Measurements from ENCODE around the gene PLPPR1.

GRCh38 chr9:101326501-101326900 is 298.0 kb downstream of the PLPPR1 start:
- TF ChIP-seq CTCF (IDR thresholded peaks at IDR 0.05; ENCODE audit: low read length) (no peak), EZH2 (IDR thresholded peaks at IDR 0.05; ENCODE audit: borderline replicate concordance, low read length) (no peak)

All from OCI-LY1 (cell line).